Measurements from ENCODE around the gene MAB21L2.

GRCh38 chr4:150591406-150591805, 9.5 kb downstream of the MAB21L2 start:
- TF ChIP-seq TRAFD1 (CRISPR knock-in tag; IDR thresholded peaks at IDR 0.05; ENCODE audit: borderline replicate concordance) (no peak), FOSL1 (CRISPR knock-in tag; IDR thresholded peaks at IDR 0.05; ENCODE audit: borderline replicate concordance) (no peak), ATF2 (CRISPR knock-in tag; IDR thresholded peaks at IDR 0.05) (no peak), POLR2A (IDR thresholded peaks at IDR 0.05; ENCODE audit: insufficient read depth in 1 of 2, low read depth in 2 of 2, low read length in 2 of 2) (no peak), GLI4 (CRISPR knock-in tag; IDR thresholded peaks at IDR 0.05; ENCODE audit: borderline replicate concordance) (no peak), CTCF (CRISPR knock-in tag; IDR thresholded peaks at IDR 0.05) (no peak), ZNF747 (CRISPR knock-in tag; IDR thresholded peaks at IDR 0.05; ENCODE audit: borderline replicate concordance) (no peak), ZSCAN29 (CRISPR knock-in tag; conservative IDR thresholded peaks at IDR 0.05) (no peak), EZH2 (conservative IDR thresholded peaks at IDR 0.05; ENCODE audit: low read depth, low read length) (no peak), CBFB (CRISPR knock-in tag; IDR thresholded peaks at IDR 0.05) (no peak), MAX (IDR thresholded peaks at IDR 0.05) (no peak), RAD21 (CRISPR knock-in tag; IDR thresholded peaks at IDR 0.05) (no peak), CEBPB (IDR thresholded peaks at IDR 0.05; ENCODE audit: borderline replicate concordance, low read depth, low read length) (no peak)

All from HepG2 (cell line).